ENCODE data around the gene NOL4L. TPM values are rescaled to one million over a fixed set of nuclear protein-coding genes. Genes with fewer than 3 reads are reported as not detected.
"Not testable (repeated sequence)": the region's sequence is repeated elsewhere in the genome, so short reads cannot be mapped to it uniquely, and the experiment has no call there.

NOL4L gene
- total RNA-seq, 1 donor from 2014 or later = 106 TPM

DNA sequence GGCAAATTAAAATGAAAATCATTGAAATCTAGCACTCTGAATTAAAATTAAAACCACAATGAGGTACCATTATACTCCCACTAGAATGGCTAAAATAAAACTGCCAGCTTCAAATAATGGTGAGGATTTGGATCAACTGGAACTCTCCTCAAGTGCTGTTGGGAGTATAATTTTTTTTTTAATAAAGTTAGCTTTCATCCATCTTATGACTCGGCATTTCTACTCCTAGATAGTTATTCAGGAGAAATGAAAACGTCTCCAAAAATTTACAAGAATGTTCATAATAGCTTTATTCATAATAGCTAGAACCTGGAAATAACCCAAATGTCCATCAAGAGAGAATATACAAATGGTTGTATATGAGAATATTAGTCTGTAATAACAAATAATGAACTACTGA lies 163.8 kb downstream of the NOL4L start:
- no peak overlapping the region for H3K27ac Mint-ChIP-seq (ENCODE audit: unreplicated experiment)
- no peak for DNase-seq
- no peaks in the 10 kb centered on the region for H3K27me3 Mint-ChIP-seq (ENCODE audit: unreplicated experiment)
- H3K9me3 Mint-ChIP-seq (ENCODE audit: unreplicated experiment) = no peaks in the 10 kb centered on the region
- H3K4me1 Mint-ChIP-seq (ENCODE audit: low read depth, unreplicated experiment) = no peaks in the 10 kb centered on the region
- peaks cover 3% of the 10 kb centered on the region for H3K36me3 Mint-ChIP-seq (ENCODE audit: unreplicated experiment)
- TF ChIP-seq, protein P1, sequence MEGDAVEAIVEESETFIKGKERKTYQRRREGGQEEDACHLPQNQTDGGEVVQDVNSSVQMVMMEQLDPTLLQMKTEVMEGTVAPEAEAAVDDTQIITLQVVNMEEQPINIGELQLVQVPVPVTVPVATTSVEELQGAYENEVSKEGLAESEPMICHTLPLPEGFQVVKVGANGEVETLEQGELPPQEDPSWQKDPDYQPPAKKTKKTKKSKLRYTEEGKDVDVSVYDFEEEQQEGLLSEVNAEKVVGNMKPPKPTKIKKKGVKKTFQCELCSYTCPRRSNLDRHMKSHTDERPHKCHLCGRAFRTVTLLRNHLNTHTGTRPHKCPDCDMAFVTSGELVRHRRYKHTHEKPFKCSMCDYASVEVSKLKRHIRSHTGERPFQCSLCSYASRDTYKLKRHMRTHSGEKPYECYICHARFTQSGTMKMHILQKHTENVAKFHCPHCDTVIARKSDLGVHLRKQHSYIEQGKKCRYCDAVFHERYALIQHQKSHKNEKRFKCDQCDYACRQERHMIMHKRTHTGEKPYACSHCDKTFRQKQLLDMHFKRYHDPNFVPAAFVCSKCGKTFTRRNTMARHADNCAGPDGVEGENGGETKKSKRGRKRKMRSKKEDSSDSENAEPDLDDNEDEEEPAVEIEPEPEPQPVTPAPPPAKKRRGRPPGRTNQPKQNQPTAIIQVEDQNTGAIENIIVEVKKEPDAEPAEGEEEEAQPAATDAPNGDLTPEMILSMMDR (IDR thresholded peaks at IDR 0.05; ENCODE audit: partially characterized antibody, unreplicated experiment) = no peak
- H3K4me3 Mint-ChIP-seq (ENCODE audit: unreplicated experiment) = no peak overlapping the region

DNA sequence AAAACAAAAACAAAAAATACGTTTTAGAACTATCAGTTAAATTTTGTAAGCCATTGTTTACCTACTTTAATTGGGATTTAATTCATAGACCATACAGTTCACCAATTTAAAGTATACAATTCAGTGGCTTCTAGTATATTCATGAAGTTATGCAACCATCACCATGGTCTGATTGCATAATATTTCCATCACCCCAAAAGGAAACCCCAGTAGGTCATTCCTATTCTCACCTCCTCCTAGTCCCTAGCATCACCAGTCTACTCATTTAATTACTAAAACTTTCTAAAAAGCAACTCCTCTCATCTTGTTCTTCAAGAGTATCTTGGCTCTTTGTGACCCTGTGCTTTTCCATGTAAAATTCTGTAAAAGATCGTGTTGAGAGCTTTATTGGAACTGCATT lies 166.8 kb downstream of the NOL4L start:
- H3K4me3 Mint-ChIP-seq (ENCODE audit: unreplicated experiment) = no peak overlapping the region
- no peaks in the 10 kb centered on the region for H3K4me1 Mint-ChIP-seq (ENCODE audit: low read depth, unreplicated experiment)
- H3K36me3 Mint-ChIP-seq (ENCODE audit: unreplicated experiment) = peaks cover 3% of the 10 kb centered on the region
- peaks cover 3% of the 10 kb centered on the region for H3K9me3 Mint-ChIP-seq (ENCODE audit: unreplicated experiment)
- TF ChIP-seq, protein P1 (IDR thresholded peaks at IDR 0.05; ENCODE audit: partially characterized antibody, unreplicated experiment) = no peak
- no peak for DNase-seq
- H3K27me3 Mint-ChIP-seq (ENCODE audit: unreplicated experiment) = no peaks in the 10 kb centered on the region
- no peak overlapping the region for H3K27ac Mint-ChIP-seq (ENCODE audit: unreplicated experiment)

DNA sequence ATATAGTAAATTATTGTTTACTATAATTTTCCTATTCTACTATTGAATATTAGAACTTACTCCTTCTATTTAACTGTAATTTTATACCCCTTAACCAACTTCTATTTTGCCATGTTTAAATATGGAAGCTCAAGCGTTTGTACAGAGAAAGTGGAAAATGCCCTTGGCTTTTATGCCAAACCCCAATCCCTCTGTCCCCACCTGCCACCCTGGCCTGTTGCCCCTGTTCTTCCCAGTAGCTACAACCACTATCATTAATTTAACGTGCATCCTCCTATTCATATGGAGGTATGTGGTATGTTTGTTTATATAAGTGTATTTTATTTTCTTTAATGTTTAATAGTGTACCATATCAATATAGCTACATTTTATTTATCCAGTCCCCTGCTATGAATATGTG lies 168.9 kb downstream of the NOL4L start:
- Mint-ChIP-seq H3K36me3 (ENCODE audit: unreplicated experiment) (no peaks in the 10 kb centered on the region), H3K9me3 (ENCODE audit: unreplicated experiment) (peaks cover 3% of the 10 kb centered on the region), H3K27me3 (ENCODE audit: unreplicated experiment) (no peaks in the 10 kb centered on the region), H3K27ac (ENCODE audit: unreplicated experiment) (no peak overlapping the region), H3K4me3 (ENCODE audit: unreplicated experiment) (no peak overlapping the region), H3K4me1 (ENCODE audit: low read depth, unreplicated experiment) (no peaks in the 10 kb centered on the region)
- TF ChIP-seq, protein P1 (IDR thresholded peaks at IDR 0.05; ENCODE audit: partially characterized antibody, unreplicated experiment) = no peak
- DNase-seq = no peak

DNA sequence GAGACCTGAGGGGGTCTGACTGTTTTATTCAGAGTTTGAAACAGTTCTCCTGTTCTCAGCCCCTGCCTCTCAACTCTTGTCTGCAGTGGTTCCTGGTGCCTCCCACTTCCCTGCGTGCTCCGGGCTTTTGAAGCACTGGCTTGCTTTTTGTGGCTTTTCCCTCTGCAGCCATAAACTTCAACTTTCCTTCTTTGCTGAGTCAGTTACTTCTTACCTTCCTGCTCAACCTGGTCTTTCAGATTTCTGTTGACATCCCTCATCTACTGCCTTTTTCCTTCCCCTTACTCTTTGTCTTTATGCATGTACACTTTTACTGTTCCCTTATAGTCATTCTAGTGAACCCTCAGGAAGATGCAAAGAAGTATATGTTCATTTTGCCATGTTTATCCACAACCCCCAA lies 169.6 kb downstream of the NOL4L start:
- Mint-ChIP-seq H3K27me3 (ENCODE audit: unreplicated experiment) (no peaks in the 10 kb centered on the region), H3K4me3 (ENCODE audit: unreplicated experiment) (no peak overlapping the region), H3K9me3 (ENCODE audit: unreplicated experiment) (peaks cover 3% of the 10 kb centered on the region), H3K27ac (ENCODE audit: unreplicated experiment) (no peak overlapping the region), H3K4me1 (ENCODE audit: low read depth, unreplicated experiment) (no peaks in the 10 kb centered on the region), H3K36me3 (ENCODE audit: unreplicated experiment) (no peaks in the 10 kb centered on the region)
- DNase-seq = no peak
- TF ChIP-seq, protein P1 (IDR thresholded peaks at IDR 0.05; ENCODE audit: partially characterized antibody, unreplicated experiment) = no peak

DNA sequence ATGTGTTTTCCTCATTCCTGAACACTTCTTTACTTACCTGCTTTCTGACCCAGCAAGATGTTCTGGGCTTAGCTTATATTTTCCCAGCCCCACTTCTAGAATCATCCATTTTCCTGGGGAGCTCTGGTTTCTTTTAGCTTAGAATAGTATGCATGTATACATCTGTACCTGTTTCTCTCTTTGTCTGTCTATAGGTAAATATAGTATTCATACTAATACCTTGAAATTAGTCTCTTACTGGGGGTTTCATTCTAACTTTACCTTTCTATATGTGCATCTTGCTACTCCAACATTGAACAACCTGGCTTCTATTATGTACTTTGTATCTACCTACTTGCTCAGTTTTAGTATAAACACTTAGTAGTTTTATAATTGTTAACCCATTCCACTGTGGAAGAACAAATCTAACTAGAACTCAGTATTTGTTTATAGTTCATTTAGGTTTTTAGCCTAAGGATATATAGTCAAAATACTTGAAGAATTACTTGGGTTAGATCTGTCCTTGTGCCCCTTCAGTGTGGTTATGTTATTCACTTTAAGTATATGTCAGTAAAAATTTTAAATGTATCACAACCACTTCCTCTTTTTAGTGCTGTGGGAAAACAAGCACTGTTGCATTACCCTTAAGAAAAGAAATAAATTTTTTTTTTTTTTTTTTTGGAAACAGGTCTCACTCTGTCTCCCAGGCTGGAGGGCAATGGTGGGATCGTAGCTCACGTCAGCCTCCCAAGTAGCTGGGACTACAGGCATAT lies 173.0 kb downstream of the NOL4L start:
- no peak overlapping the region for H3K27ac Mint-ChIP-seq (ENCODE audit: unreplicated experiment)
- no peak overlapping the region for H3K4me3 Mint-ChIP-seq (ENCODE audit: unreplicated experiment)
- TF ChIP-seq, protein P1 (IDR thresholded peaks at IDR 0.05; ENCODE audit: partially characterized antibody, unreplicated experiment) = no peak
- no peaks in the 10 kb centered on the region for H3K36me3 Mint-ChIP-seq (ENCODE audit: unreplicated experiment)
- no peaks in the 10 kb centered on the region for H3K27me3 Mint-ChIP-seq (ENCODE audit: unreplicated experiment)
- peaks cover 3% of the 10 kb centered on the region for H3K9me3 Mint-ChIP-seq (ENCODE audit: unreplicated experiment)
- no peaks in the 10 kb centered on the region for H3K4me1 Mint-ChIP-seq (ENCODE audit: low read depth, unreplicated experiment)
- DNase-seq = no peak

DNA sequence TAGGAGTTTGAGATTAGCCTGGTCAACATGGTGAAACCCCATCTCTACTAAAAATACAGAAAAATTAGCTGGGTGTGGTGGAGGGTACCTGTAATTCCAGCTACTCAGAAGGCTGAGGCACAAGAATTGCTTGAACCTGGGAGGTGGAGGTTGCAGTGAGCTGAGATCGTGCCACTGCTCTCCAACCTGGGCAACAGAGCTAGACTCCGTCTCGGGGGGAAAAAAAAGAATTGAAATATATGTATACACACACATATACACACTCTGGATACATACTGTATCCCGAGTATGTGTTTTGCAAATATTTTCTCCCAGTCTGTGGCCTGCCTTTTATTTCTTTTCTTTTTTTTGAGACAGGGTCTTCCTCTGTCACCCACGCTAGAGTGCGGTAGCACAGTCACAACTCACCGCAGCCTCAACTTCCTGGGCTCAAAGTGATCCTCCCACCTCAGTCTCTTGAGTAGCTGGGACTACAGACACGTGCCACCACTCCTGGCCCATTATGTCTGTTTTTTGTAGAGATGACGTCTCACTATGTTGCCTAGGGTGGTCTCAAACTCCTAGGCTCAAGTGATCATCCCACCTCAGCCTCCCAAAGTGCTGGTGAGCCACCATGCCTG lies 177.9 kb downstream of the NOL4L start:
- not testable (repeated sequence) for H3K4me3 Mint-ChIP-seq (ENCODE audit: unreplicated experiment); H3K27ac Mint-ChIP-seq (ENCODE audit: unreplicated experiment); DNase-seq; H3K36me3 Mint-ChIP-seq (ENCODE audit: unreplicated experiment); H3K27me3 Mint-ChIP-seq (ENCODE audit: unreplicated experiment); H3K9me3 Mint-ChIP-seq (ENCODE audit: unreplicated experiment); H3K4me1 Mint-ChIP-seq (ENCODE audit: low read depth, unreplicated experiment)
